Lower leg skin (tissue), 4 donors: ENCODE data around the gene KCNA5. TPM values are rescaled to one million over a fixed set of nuclear protein-coding genes. Genes with fewer than 3 reads are reported as not detected.

Experiments used
- DNase-seq, 2 donors: peaks; one replicate each; pipeline ENCODE4 v3.0.0-alpha.2; 2019; ENCODE audit warnings: low spot score in 2 of 2
- H3K4me3 ChIP-seq: fragments of 200-600 bp; sonication (generic); 2 replicates; pipeline ENCODE4 v1.5.1; 2017; ENCODE audit warnings: mild to moderate bottlenecking, low read depth; ENCODE audit not compliant: poor library complexity, severe bottlenecking
- CTCF ChIP-seq, 3 donors: fragments of 450-650 bp; IDR thresholded peaks; one replicate each; pipeline ENCODE4 v1.5.1; 2016; ENCODE audit warnings: antibody characterized with exemption in 3 of 3, mild to moderate bottlenecking in 3 of 3, moderate library complexity in 2 of 3
- POLR2A ChIP-seq, 2 donors: fragments of 450-650 bp; IDR thresholded peaks; one replicate each; pipeline ENCODE4 v1.6.1; 2016 to 2017; ENCODE audit warnings: antibody characterized with exemption in 2 of 2, mild to moderate bottlenecking in 1 of 2, moderate library complexity in 1 of 2
- WGBS, 2 donors: methylation state at CpG; one replicate each; pipeline ENCODE4 v1.1.5; 2018; 5-methylcytosine and 5-hydroxymethylcytosine counted together
- intact Hi-C: fragments of 100-400 bp; cut with DNase I; formaldehyde crosslinking; loops from one replicate; pipeline ENCODE4 v1.15.0; 2023; ENCODE audit warnings: low total_unique reads
- total RNA-seq, 4 donors: library from RNA; depleted of rRNA; stranded (reverse); fragments of >200 nt; gene quantifications; one replicate each; pipeline ENCODE4 v1.1.0, GENCODE V29; 2016

KCNA5 gene
- total RNA-seq, 4 donors from 2014 or later = 0.11 to 0.62 (median 0.33) TPM

- DNase-seq = no peak
- intact Hi-C loops = loop anchor here (10.0 kb wide), 1 partner anchor 231 kb away; no protein-coding TSS in a partner anchor
- TF ChIP-seq POLR2A (IDR thresholded peaks at IDR 0.05) (no peak), CTCF (IDR thresholded peaks at IDR 0.05) (no peak)
- H3K4me3 ChIP-seq = no peak overlapping the region
- 53 to 55% methylated on average over 3 of the region's 3 CpGs for WGBS, 2 donors
These were observed 42.2 kb downstream of the KCNA5 start for GRCh38 chr12:5085896-5086295.

- no peak overlapping the region for H3K4me3 ChIP-seq
- intact Hi-C loops = loop anchor here (10.0 kb wide), 1 partner anchor 233 kb away; no protein-coding TSS in a partner anchor
- WGBS, 2 donors = 67 to 81% methylated on average over 11 to 14 of the region's 16 CpGs
- TF ChIP-seq POLR2A (IDR thresholded peaks at IDR 0.05) (no peak), CTCF (IDR thresholded peaks at IDR 0.05) (no peak)
- no peak for DNase-seq
These were observed 44.3 kb downstream of the KCNA5 start for GRCh38 chr12:5087831-5088554.

- H3K4me3 ChIP-seq = no peak overlapping the region
- no peak for DNase-seq
- intact Hi-C loops = loop anchor here (10.0 kb wide), 1 partner anchor 234 kb away; no protein-coding TSS in a partner anchor
- WGBS, 2 donors = 54 to 67% methylated on average over 17 to 18 of the region's 18 CpGs
- TF ChIP-seq CTCF (IDR thresholded peaks at IDR 0.05) (no peak), POLR2A (IDR thresholded peaks at IDR 0.05) (no peak)
These were observed 45.0 kb downstream of the KCNA5 start for GRCh38 chr12:5088586-5089264.

GRCh38 chr12:5094551-5094950 is 50.9 kb downstream of the KCNA5 start:
- no peak for DNase-seq
- TF ChIP-seq CTCF (IDR thresholded peaks at IDR 0.05) (no peak), POLR2A (IDR thresholded peaks at IDR 0.05) (no peak)
- WGBS, 2 donors = 33 to 37% methylated on average over 1 of the region's 1 CpG
- intact Hi-C loops = no loop called here
- no peak overlapping the region for H3K4me3 ChIP-seq

GRCh38 chr12:5094986-5095385 is 51.3 kb downstream of the KCNA5 start:
- DNase-seq = peak in 1 of 2 donors; percentile 28
- TF ChIP-seq CTCF (IDR thresholded peaks at IDR 0.05) (no peak), POLR2A (IDR thresholded peaks at IDR 0.05) (no peak)
- 68 to 87% methylated on average over 3 of the region's 3 CpGs for WGBS, 2 donors
- no peak overlapping the region for H3K4me3 ChIP-seq
- intact Hi-C loops = no loop called here

Other genes starting within 250 kb of the KCNA5 start
- 1 to 10 TPM in 1 of 4 donors, under 1 TPM in 1, not detected in 2; 0.13 to 1.1 TPM for gene KCNA1, start 134.0 kb upstream of the KCNA5 start, total RNA-seq